GM12878 (cell line): Measurements from ENCODE around the gene PLPP1. TPM values are rescaled to one million over a fixed set of nuclear protein-coding genes. Genes with fewer than 3 reads are reported as not detected.

Experiments used
- ATAC-seq: fragments of 200-7000 bp; cut with Tn5 transposase; 3 replicates; pipeline ENCODE4 v1.9.1; 2020; ENCODE audit warnings: mild to moderate bottlenecking, moderate library complexity
- BruUV-seq: library from RNA; stranded (reverse); fragments of 400-500 nt; replicated peaks from 2 replicates; lab custom pipeline; 2021; lab: Mats Ljungman, UMichigan
- CTCF ChIA-PET: fragments of 300-600 bp; sonication (Branson Sonifier 250); formaldehyde crosslinking; extraction: SDS; loops from one replicate; lab custom pipeline; 2021; ENCODE audit warnings: inconsistent platforms; lab: Yijun Ruan, JAX
- POLR2A ChIA-PET: fragments of 350-600 bp; formaldehyde crosslinking; extraction: SDS; loops from one replicate; lab custom pipeline; 2021; ENCODE audit warnings: inconsistent platforms; lab: Charles Lee
- RAD21 ChIA-PET: fragments of 300-600 bp; sonication (Branson Sonifier 250); formaldehyde crosslinking; loops from one replicate; lab custom pipeline; 2023; ENCODE audit warnings: antibody characterized with exemption; ENCODE audit not compliant: unreplicated experiment; lab: Charles Lee
- SMC1A ChIA-PET: fragments of 300-600 bp; sonication (Branson Sonifier 250); formaldehyde crosslinking; loops from one replicate; lab custom pipeline; 2023; ENCODE audit not compliant: unreplicated experiment, uncharacterized antibody; lab: Charles Lee
- DNase-seq: peaks from one replicate; pipeline ENCODE4 v3.0.0-alpha.2; 2011; ENCODE audit warnings: low read depth, low spot score
- FAIRE-seq: peaks from 3 replicates; lab custom pipeline; 2011; peaks lifted over from hg19 to GRCh38; lab: Jason Lieb, UNC
- H2AFZ ChIP-seq: 2 replicates; pipeline ENCODE4 v1.6.0; 2011; ENCODE audit warnings: low read depth, low read length, control low read depth; ENCODE audit not compliant: control insufficient read depth
- H3K27ac ChIP-seq: 2 replicates; pipeline ENCODE4 v1.5.1; 2011; ENCODE audit warnings: control low read depth; ENCODE audit not compliant: control insufficient read depth, insufficient read depth
- H3K27me3 ChIP-seq, 2 experiments: replicated peaks in 1 of 2; 2 replicates each; pipeline versions ENCODE4 v1.6.0 to v1.6.1; 2011; ENCODE audit warnings: low read length in 1 of 2; ENCODE audit not compliant: control insufficient read depth in 2 of 2, insufficient read depth in 2 of 2
- H3K36me3 ChIP-seq, 2 experiments: 2 replicates each; pipeline ENCODE4 v1.5.1; 2011; ENCODE audit warnings: low read length in 1 of 2; ENCODE audit not compliant: control insufficient read depth in 2 of 2, insufficient read depth in 2 of 2
- H3K4me1 ChIP-seq: 2 replicates; pipeline ENCODE4 v1.6.1; 2011; ENCODE audit warnings: mild to moderate bottlenecking, low read length, moderate library complexity, mixed read lengths; ENCODE audit not compliant: control insufficient read depth, insufficient read depth
- H3K4me2 ChIP-seq: 2 replicates; pipeline ENCODE4 v1.6.0; 2011; ENCODE audit warnings: control low read depth; ENCODE audit not compliant: control insufficient read depth, insufficient read depth
- H3K4me3 ChIP-seq: fragments of 200-600 bp; sonication (generic); 2 replicates; pipeline ENCODE4 v1.5.1; 2016
- H3K79me2 ChIP-seq: 2 replicates; pipeline ENCODE4 v1.6.0; 2011; ENCODE audit warnings: low read length; ENCODE audit not compliant: control insufficient read depth, insufficient read depth
- H3K9ac ChIP-seq: 2 replicates; pipeline ENCODE4 v1.8.0; 2011; ENCODE audit warnings: low read length, control low read depth, mixed read lengths; ENCODE audit not compliant: control insufficient read depth, insufficient read depth
- H3K9me3 ChIP-seq: replicated peaks from 3 replicates; pipeline ENCODE4 v1.5.1; 2011; ENCODE audit warnings: mild to moderate bottlenecking, low read length; ENCODE audit not compliant: control insufficient read depth, insufficient read depth
- H4K20me1 ChIP-seq: 2 replicates; pipeline ENCODE4 v1.6.0; 2011; ENCODE audit not compliant: control insufficient read depth, insufficient read depth
- ATF7 ChIP-seq: fragments of 450-650 bp; IDR thresholded peaks from 2 replicates; pipeline ENCODE4 v1.6.1; 2016; ENCODE audit warnings: low read depth, mild to moderate bottlenecking
- CBX3 ChIP-seq: fragments of 200-600 bp; sonication (generic); IDR thresholded peaks from 2 replicates; pipeline ENCODE4 v1.6.1; 2016; ENCODE audit warnings: low read depth, borderline replicate concordance
- CREB1 ChIP-seq: IDR thresholded peaks from 2 replicates; pipeline ENCODE4 v1.6.1; 2012; ENCODE audit warnings: low read depth, mild to moderate bottlenecking, inconsistent platforms
- CREM ChIP-seq: IDR thresholded peaks from 2 replicates; pipeline ENCODE4 v1.6.1; 2014; ENCODE audit warnings: antibody characterized with exemption, low read depth
- ETV6 ChIP-seq, 2 experiments: fragments of 450-650 bp in 1 of 2; IDR thresholded peaks in 1 of 2; conservative IDR thresholded peaks in 1 of 2; 2 replicates each; pipeline ENCODE4 v1.6.1; 2014; ENCODE audit warnings: antibody characterized with exemption in 1 of 2, borderline replicate concordance in 1 of 2, low read depth in 1 of 2, mild to moderate bottlenecking in 1 of 2, moderate library complexity in 1 of 2
- HCFC1 ChIP-seq: fragments of 150-350 bp; IDR thresholded peaks from 2 replicates; pipeline ENCODE4 v1.6.1; 2014; ENCODE audit warnings: low read length
- NR2C2 ChIP-seq: IDR thresholded peaks from 2 replicates; pipeline ENCODE4 v1.6.1; 2011; ENCODE audit warnings: borderline replicate concordance, low read depth; ENCODE audit not compliant: control insufficient read depth, insufficient read length
- NRF1 ChIP-seq: conservative IDR thresholded peaks from 2 replicates; pipeline ENCODE4 v1.6.1; 2011; ENCODE audit warnings: mild to moderate bottlenecking, low read depth, low read length, improper control_type of control experiment
- SMARCA5 ChIP-seq: fragments of 450-650 bp; IDR thresholded peaks from 2 replicates; pipeline ENCODE4 v1.6.1; 2017; ENCODE audit warnings: mild to moderate bottlenecking
- SREBF1 ChIP-seq: IDR thresholded peaks from 2 replicates; pipeline ENCODE4 v1.6.1; 2012; ENCODE audit warnings: mild to moderate bottlenecking, low read length
- TBL1XR1 ChIP-seq: IDR thresholded peaks from 2 replicates; pipeline ENCODE4 v1.6.1; 2012; ENCODE audit warnings: low read depth, low read length, improper control_type of control experiment
- WRNIP1 ChIP-seq: IDR thresholded peaks from 2 replicates; pipeline ENCODE4 v1.6.1; 2011; ENCODE audit warnings: low read depth, low read length, improper control_type of control experiment, borderline replicate concordance
- in situ Hi-C: fragments of 300-500 bp; cut with MboI; formaldehyde crosslinking; loops from 9 replicates; pipeline ENCODE4 v1.14.3; 2018; ENCODE audit warnings: mixed read lengths
- intact Hi-C: fragments of 100-400 bp; cut with micrococcal nuclease; formaldehyde crosslinking; loops from one replicate; pipeline ENCODE4 v1.14.2; 2022; ENCODE audit not compliant: unreplicated experiment
- polyA plus RNA-seq, 11 experiments: library from polyadenylated mRNA; depleted of rRNA in 4 of 11; unstranded in 6 of 11; stranded (reverse) in 5 of 11; fragments of >200 nt; fragmentation: Nextera tagmentation in 4 of 11; fragmentation: Illumina TruSeq in 1 of 11; extraction: Ambion mirVana in 4 of 11; extraction: Trizol in 1 of 11; gene quantifications; 1 replicate in 1 of 11; 2 replicates in 10 of 11; pipeline versions ENCODE4 v1.2.1 to v1.2.3, GENCODE V29; 2011 to 2016; ENCODE audit warnings: inconsistent platforms in 2 of 11, missing spikeins in 2 of 11, low read depth in 1 of 11
- total RNA-seq, 4 experiments: library from RNA; depleted of rRNA in 3 of 4; stranded (reverse); fragments of >200 nt in 3 of 4; fragmentation: Illumina TruSeq in 1 of 4; extraction: Trizol in 1 of 4; gene quantifications; 2 replicates each; pipeline versions ENCODE4 v1.2.1 to v1.2.3, GENCODE V29; 2013 to 2021
- TF ChIP-seq, protein P1 (sequence below): fragments of 450-650 bp; IDR thresholded peaks from 2 replicates; pipeline ENCODE4 v1.6.1; 2017; ENCODE audit warnings: borderline replicate concordance
- TF ChIP-seq, protein P2 (sequence below): fragments of 450-650 bp; IDR thresholded peaks from 2 replicates; pipeline ENCODE4 v1.6.1; 2017; ENCODE audit warnings: mild to moderate bottlenecking, moderate library complexity
- TF ChIP-seq, protein P3 (sequence below): IDR thresholded peaks from 2 replicates; pipeline ENCODE4 v1.6.1; 2012; ENCODE audit warnings: low read depth, low read length, improper control_type of control experiment
- TF ChIP-seq, protein P4 (sequence below): fragments of 450-650 bp; IDR thresholded peaks from 2 replicates; pipeline ENCODE4 v1.6.1; 2016; ENCODE audit warnings: mild to moderate bottlenecking

Gene PLPP1
- total and polyA plus RNA-seq, 10 of the 15 experiments (the other 5 are each of a cell fraction or from before 2014, with no cell fraction given) = 3.0 to 11.3 (median 8.1) TPM

DNA sequence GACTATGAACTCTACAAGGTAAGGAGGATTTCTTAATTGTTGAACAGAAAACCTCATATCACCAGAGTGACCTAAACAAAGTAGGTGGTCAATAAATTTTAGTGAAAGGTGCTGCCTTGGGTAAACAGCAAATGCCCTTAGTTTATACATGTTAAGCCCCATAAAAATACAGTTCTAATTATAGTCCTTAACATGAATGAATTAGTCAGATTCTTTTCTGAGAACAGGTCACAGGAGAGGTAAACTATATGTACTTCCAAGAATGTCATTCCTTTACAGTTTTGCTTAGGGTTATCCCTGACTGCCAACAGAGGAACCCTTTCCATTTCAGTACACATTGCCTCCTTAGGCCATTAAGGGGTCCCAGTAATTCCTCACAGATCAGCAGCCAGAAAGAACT lies 64.9 kb downstream of the PLPP1 start:
- no peak for DNase-seq
- no peak overlapping the region for H3K27ac ChIP-seq
- no peaks in the 10 kb centered on the region for H4K20me1 ChIP-seq
- intact Hi-C loops (no loop called here), in situ Hi-C loops (no loop called here)
- H3K9ac ChIP-seq = no peak overlapping the region
- ChIA-PET RAD21 (no interaction called here), POLR2A (no interaction called here), CTCF (no interaction called here), SMC1A (interaction anchor here (0.7 kb wide), 1 partner anchor 10 kb away, joined by 3 read pairs; no protein-coding TSS in a partner anchor)
- no peaks in the 10 kb centered on the region for H3K9me3 ChIP-seq
- TF ChIP-seq, protein P1, sequence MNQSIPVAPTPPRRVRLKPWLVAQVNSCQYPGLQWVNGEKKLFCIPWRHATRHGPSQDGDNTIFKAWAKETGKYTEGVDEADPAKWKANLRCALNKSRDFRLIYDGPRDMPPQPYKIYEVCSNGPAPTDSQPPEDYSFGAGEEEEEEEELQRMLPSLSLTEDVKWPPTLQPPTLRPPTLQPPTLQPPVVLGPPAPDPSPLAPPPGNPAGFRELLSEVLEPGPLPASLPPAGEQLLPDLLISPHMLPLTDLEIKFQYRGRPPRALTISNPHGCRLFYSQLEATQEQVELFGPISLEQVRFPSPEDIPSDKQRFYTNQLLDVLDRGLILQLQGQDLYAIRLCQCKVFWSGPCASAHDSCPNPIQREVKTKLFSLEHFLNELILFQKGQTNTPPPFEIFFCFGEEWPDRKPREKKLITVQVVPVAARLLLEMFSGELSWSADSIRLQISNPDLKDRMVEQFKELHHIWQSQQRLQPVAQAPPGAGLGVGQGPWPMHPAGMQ = no peak
- TF ChIP-seq CREM (no peak), ETV6 (conservative IDR thresholded peaks at IDR 0.05 in 1 of 2, IDR thresholded peaks at IDR 0.05 in 1 of 2; ENCODE audit: borderline replicate concordance in 1 of 2, low read depth in 1 of 2) (no peak), CBX3 (no peak), CREB1 (no peak), NR2C2 (no peak), WRNIP1 (no peak), SMARCA5 (no peak), TBL1XR1 (no peak), NRF1 (no peak), HCFC1 (no peak), ATF7 (no peak), SREBF1 (no peak)
- TF ChIP-seq, protein P2, sequence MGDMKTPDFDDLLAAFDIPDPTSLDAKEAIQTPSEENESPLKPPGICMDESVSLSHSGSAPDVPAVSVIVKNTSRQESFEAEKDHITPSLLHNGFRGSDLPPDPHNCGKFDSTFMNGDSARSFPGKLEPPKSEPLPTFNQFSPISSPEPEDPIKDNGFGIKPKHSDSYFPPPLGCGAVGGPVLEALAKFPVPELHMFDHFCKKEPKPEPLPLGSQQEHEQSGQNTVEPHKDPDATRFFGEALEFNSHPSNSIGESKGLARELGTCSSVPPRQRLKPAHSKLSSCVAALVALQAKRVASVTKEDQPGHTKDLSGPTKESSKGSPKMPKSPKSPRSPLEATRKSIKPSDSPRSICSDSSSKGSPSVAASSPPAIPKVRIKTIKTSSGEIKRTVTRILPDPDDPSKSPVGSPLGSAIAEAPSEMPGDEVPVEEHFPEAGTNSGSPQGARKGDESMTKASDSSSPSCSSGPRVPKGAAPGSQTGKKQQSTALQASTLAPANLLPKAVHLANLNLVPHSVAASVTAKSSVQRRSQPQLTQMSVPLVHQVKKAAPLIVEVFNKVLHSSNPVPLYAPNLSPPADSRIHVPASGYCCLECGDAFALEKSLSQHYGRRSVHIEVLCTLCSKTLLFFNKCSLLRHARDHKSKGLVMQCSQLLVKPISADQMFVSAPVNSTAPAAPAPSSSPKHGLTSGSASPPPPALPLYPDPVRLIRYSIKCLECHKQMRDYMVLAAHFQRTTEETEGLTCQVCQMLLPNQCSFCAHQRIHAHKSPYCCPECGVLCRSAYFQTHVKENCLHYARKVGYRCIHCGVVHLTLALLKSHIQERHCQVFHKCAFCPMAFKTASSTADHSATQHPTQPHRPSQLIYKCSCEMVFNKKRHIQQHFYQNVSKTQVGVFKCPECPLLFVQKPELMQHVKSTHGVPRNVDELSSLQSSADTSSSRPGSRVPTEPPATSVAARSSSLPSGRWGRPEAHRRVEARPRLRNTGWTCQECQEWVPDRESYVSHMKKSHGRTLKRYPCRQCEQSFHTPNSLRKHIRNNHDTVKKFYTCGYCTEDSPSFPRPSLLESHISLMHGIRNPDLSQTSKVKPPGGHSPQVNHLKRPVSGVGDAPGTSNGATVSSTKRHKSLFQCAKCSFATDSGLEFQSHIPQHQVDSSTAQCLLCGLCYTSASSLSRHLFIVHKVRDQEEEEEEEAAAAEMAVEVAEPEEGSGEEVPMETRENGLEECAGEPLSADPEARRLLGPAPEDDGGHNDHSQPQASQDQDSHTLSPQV = no peak
- TF ChIP-seq, protein P3, sequence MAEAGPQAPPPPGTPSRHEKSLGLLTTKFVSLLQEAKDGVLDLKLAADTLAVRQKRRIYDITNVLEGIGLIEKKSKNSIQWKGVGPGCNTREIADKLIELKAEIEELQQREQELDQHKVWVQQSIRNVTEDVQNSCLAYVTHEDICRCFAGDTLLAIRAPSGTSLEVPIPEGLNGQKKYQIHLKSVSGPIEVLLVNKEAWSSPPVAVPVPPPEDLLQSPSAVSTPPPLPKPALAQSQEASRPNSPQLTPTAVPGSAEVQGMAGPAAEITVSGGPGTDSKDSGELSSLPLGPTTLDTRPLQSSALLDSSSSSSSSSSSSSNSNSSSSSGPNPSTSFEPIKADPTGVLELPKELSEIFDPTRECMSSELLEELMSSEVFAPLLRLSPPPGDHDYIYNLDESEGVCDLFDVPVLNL = no peak
- TF ChIP-seq, protein P4, sequence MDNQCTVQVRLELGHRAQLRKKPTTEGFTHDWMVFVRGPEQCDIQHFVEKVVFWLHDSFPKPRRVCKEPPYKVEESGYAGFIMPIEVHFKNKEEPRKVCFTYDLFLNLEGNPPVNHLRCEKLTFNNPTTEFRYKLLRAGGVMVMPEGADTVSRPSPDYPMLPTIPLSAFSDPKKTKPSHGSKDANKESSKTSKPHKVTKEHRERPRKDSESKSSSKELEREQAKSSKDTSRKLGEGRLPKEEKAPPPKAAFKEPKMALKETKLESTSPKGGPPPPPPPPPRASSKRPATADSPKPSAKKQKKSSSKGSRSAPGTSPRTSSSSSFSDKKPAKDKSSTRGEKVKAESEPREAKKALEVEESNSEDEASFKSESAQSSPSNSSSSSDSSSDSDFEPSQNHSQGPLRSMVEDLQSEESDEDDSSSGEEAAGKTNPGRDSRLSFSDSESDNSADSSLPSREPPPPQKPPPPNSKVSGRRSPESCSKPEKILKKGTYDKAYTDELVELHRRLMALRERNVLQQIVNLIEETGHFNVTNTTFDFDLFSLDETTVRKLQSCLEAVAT = no peak
- ATAC-seq = no peak
- H3K4me1 ChIP-seq = no peaks in the 10 kb centered on the region
- no peaks in the 10 kb centered on the region for H3K27me3 ChIP-seq
- H3K36me3 ChIP-seq = no peaks in the 10 kb centered on the region
- no peak for FAIRE-seq
- no peak overlapping the region for H3K4me3 ChIP-seq
- no peak overlapping the region for H3K4me2 ChIP-seq
- no peaks in the 10 kb centered on the region for H3K79me2 ChIP-seq
- BruUV-seq = no TSS peak
- no peak overlapping the region for H2AFZ ChIP-seq
